GM19099 (cell line): Measurements from ENCODE around the gene MAP1S.

Experiments
- POLR2A ChIP-seq: IDR thresholded peaks from 3 replicates; pipeline ENCODE4 v1.6.1; 2011; ENCODE audit warnings: low read depth; ENCODE audit not compliant: insufficient read length; ENCODE audit errors: extremely low read depth

MAP1S gene

GRCh38 chr19:17739121-17739875 lies 20.0 kb downstream of the MAP1S start:
- TF ChIP-seq POLR2A: no peak

- TF ChIP-seq POLR2A: no peak
These were observed 22.2 kb downstream of the MAP1S start for GRCh38 chr19:17741456-17741855.

- TF ChIP-seq POLR2A: no peak
These were observed 24.7 kb downstream of the MAP1S start for GRCh38 chr19:17743874-17744580.

GRCh38 chr19:17747205-17748098 lies 28.2 kb downstream of the MAP1S start:
- peak; percentile 39 for TF ChIP-seq POLR2A

- no peak for TF ChIP-seq POLR2A
These were observed 29.8 kb downstream of the MAP1S start for GRCh38 chr19:17748884-17749638.

- no peak for TF ChIP-seq POLR2A
These were observed 30.6 kb downstream of the MAP1S start for GRCh38 chr19:17749912-17750317.

- TF ChIP-seq POLR2A: peak; percentile 68
These were observed 32.0 kb downstream of the MAP1S start, which contains the start of gene FCHO1 for GRCh38 chr19:17751103-17751911. Gene FCHO1 (plus strand): TSS chr19:17751477. CDS start chr19:17755165, 3,688 bp downstream.

- TF ChIP-seq POLR2A: no peak
These were observed 32.6 kb downstream of the MAP1S start for GRCh38 chr19:17751912-17752273.

- no peak for TF ChIP-seq POLR2A
These were observed 33.8 kb downstream of the MAP1S start for GRCh38 chr19:17752865-17753639.

- TF ChIP-seq POLR2A: no peak
These were observed 34.7 kb downstream of the MAP1S start for GRCh38 chr19:17753976-17754375.

- TF ChIP-seq POLR2A: no peak
These were observed 35.6 kb downstream of the MAP1S start for GRCh38 chr19:17754634-17755442.

- no peak for TF ChIP-seq POLR2A
These were observed 36.2 kb downstream of the MAP1S start for GRCh38 chr19:17755443-17755890.
